AG20443 (cell line): ENCODE data around the gene CDCP1.
"Not testable (repeated sequence)": the region's sequence is repeated elsewhere in the genome, so short reads cannot be mapped to it uniquely, and the experiment has no call there.

Source experiments
- DNase-seq: peaks from one replicate; pipeline ENCODE4 v3.0.0; 2012; ENCODE audit warnings: low spot score, mixed read lengths

CDCP1 gene

DNA sequence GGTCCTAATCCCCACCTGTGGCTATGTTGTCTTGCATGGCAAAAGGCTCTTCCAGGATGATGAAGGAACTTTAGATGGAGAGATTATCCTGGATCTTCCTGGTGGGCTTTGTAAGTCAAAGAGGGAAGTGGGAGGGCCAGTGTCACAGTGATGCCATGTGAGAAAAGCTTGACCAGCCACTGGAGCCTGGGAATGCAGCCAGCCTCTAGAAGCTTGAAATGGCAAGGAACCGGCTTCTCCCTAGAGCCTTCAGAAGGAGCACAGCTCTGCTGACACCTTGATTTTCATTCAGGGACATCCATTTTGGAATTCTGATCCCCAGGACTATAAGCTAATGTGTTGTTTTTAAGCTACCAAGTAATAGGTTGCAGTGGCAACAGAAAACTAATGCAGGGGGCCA, 61.8 kb downstream of the CDCP1 start:
- no peak for DNase-seq

DNA sequence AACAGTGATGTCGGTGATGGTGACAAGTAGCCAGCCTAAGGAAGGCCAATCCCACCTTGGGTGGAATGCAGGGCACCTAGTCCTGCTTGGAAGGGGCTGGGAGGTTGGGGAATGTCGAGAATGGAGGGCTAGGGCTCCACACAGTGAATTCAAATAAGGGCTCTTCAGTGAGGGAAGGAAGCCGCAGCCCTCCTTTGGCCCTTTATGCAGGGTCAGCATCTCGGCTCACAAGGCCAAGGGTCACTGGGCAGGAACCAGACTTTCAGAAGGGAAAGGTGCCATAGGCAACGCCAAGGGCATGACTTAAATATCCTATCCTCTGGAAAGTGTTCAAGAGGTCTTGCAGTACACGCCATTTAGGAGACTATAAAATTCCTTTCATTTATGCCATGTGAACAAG, 63.2 kb downstream of the CDCP1 start:
- DNase-seq = no peak

DNA sequence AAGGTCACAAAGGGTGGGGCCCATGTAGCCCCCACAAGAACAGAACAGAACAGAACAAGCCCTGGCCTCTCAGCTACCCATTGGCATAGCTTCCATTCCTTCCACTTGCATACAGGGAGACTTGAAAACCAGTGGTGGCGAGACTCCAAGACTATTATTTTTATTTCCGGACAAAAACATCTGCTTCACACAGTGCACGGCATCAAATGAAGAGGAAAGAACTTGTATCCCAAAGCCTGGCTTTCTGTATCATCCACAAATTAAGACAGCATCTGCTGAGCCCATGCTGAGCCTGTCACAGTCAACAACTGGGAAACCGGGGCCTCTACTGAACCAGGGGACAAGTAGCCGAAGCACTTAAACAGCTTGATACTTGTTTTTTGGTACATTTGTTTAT, 64.0 kb downstream of the CDCP1 start:
- peak; percentile 31 for DNase-seq

DNA sequence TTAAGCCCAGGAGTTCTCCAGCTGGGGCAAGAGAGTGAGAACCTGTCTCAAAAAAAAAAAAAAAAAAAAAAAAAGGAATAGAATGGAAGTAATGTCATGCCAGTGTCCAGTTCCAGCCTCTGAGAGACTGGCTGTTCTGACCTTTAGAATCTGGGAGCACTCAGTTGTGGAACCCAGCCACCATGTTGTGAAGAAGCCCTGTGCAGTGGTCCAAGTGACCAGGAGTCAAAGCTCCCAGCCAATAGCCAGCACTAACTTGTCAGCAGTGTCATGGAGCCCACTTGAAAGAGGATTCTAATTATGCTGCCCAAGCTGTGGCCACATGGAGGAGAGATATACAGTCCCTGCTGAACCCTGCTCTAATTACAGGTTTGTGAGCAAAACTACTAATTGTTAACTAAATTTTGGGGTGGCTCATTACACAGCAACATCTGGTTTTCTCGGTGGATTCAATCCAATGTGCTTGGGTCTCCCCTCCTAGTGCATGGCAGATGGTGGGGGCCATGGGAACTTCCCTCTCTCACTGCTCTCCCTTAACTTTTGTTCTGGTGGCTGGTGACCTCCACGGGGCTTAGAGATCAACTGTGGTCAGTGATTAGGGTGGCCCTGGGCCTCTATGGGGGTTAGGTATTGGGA, 64.6 kb downstream of the CDCP1 start:
- no peak for DNase-seq

DNA sequence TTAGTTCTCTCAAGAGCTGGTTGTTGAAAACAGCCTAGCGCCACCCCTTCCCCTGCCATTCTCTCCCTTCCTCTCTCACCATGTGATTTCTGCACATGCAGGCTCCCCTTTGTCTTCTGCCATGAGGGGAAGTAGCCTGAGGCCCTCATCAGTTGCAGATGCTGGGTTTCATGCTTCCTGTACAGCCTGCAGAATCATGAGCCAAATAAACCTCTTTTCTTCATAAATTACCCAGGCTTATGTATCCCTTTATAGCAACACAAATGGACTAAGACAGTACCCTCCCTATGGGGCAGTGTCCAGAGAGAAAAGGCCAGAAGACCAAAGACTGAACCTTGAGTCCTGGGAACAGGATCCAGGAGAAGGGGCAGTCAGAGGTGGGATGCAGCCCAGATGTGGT, 65.4 kb downstream of the CDCP1 start:
- no peak for DNase-seq

DNA sequence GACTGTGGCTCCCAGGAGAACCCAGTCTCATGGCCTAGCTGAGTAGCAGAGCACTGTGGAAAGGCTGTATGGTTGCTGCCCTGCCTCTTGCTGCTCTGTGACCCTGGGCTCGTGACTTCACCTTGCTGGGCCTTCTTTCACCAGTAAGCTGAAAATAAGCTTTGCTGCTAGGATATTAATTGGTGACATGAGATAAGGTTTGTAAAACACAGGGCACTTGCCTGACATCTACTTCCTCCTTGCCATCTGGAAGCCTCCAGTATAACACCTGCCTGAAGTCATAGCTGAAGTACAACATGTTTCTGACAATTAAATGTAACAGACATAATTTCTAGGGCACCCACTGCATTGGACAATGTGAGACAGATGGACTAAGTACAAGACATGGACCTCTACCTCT, 66.5 kb downstream of the CDCP1 start:
- DNase-seq = no peak

DNA sequence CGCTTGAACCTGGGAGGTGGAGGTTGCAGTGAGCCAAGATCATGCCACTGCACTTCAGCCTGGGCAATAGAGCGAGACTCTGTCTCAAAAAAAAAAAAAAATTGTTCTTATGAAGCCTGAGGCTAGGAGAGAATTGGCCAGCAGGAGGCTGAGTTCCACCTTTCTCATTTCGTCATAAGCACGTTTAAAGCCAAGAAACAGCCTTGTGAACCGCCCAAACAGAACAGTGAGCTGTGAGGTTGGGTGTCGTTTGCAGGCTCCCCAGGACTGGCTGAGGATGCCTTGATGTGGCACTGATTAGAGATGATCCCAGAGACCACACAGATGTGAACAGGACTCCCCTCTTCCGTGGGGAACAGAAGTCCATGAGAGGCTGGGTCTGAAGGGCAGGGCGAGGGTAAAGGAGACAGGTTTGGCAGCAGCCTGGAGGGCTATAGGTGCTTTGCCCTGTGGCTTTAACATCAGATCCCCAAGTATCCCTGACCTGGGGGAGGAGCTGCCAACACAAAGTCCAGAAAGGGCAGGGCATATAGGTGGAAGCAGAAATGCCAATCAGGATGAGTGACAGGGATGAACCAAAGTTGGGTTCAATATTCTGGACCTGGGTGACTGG, 67.2 kb downstream of the CDCP1 start:
- no peak for DNase-seq

DNA sequence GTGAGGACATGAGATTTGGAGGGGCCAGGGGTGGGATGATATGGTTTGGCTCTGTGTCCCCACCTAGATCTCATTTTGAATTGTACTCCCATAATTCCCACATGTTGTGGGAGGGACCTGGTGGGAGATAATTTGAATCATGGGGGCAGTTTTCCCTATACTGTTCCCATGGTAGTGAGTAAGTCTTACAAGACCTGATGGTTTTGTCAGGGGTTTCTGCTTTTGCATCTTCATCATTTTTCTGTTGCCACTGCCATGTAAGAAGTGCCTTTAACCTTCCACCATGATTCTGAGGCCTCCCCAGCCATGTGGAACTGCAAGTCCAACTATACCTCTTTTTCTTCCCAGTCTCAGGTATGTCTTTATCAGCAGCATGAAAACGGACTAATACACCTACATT, 67.9 kb downstream of the CDCP1 start:
- not testable (repeated sequence) for DNase-seq

DNA sequence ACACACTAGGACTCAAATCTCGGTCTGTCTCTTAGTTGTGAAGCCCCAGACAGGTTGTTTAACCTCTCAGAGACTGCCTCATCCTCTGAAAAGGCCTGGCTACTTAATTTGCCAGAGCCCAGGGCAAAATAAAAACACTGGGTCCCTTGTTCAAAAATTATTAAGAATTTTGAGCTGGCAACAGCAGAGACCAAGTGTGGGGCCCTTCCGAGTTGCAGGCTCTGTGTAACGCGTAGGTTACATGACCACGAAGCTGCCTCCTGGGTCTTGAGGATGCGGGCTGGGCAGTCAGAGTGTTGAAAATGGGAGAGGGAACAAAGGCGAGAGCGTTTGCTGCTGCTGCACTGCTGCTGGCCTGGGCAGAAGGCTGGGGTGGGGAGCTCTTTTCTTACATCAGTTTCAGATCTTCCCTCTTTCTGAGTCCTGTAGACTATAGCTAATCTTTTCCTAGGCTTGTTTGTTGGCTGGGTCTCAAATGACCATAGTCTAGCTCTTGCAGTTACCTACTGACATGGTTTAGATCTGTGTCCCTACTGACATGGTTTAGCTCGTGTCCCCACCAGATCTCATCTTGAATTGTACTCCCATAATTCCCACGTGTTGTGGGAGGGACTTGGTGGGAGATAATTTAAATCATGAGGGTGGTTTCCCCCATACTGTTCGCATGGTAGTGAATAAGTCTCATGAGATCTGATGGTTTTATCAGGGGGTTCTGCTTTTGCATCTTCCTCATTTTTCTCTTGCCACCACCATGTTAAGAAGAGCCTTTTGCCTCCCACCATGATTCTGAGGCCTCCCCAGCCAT, 70.2 kb downstream of the CDCP1 start:
- DNase-seq = no peak

DNA sequence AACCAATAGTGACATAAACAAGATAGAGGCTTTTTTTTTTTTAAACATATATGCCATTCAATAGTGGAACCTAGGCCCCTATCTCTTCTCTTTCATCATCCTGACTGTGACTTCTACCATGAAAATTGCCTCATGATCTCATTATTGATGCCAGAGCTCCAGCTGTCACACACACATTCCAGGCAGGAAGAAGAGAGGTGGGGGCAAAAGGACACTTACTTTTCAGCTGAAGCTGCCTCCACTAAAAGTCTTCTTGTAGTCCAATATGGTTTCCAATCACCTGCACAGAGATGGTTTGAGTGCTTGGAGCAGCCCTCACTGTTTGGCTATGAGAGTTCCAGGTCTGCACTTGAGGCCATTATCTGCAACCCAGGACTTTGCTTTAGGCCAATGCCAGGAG, 75.1 kb downstream of the CDCP1 start:
- no peak for DNase-seq

DNA sequence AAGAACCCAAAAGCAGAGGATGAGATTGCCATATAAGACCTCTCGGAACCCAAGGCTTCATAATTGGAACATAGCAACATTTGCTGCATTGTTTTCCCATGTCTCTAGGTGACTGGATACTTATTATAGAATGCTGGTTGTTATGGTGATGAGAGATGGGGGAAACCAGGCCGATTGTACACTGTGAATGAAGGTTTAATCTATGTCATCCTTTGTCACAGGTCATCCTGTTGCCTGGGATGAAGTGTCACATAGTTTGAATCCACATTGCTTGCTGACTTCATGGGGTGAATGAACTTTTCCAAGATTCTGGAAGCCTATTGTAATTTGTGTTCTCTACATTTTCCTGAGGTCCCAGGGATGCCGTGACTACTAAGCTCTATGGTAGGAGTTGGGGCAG, 78.2 kb downstream of the CDCP1 start:
- DNase-seq = no peak

DNA sequence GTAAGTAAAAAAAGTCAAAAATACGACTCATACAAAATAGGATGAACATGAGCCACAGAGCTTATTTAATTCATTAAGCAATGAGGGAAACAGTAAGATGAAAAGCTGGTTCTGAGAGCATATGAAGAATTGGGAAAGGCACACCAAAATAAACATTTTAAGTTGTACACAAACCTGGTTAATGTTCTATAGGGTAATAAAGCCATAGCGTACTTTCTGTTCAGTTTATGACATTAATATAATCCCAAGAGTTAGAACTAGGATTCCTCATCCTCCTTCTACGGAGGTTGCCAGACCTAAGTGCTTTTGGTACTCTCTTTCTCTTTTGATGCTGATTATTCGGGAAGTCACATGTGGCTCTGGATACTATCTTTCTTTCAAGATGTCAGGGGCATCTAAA, 78.7 kb downstream of the CDCP1 start:
- no peak for DNase-seq

DNA sequence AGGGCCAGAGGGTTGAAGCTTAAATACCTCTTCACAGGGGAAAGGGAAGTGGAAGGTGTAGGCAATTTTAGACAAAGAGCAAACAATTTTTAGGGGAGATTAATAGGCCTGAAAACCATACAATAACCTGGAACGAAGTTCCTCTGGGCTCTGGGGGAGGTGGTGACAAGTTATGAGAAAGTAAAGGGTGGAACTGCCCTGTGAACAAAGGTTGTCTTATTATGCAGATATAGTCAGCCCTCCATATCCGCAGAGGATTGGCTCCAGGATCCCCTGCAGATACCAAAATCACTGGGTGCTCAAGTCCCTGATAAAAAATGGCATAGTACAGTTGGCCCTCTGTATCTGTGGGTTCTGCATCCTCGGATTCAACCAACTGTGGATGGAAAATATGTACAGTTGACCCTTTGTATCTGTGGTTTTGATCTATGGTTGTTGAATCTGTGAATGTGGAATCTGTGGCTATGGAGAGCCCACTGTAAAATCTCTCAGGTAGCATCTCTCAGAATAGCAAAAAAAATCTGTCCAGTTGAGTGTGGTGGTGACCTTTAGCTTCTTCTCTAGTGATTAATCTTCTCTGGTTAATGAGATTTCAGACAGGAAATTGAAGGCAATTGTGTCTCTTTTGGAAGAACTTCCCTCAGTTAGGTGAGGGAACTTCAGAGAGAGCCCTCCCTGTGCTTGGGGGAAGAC, 79.9 kb downstream of the CDCP1 start:
- DNase-seq = no peak

DNA sequence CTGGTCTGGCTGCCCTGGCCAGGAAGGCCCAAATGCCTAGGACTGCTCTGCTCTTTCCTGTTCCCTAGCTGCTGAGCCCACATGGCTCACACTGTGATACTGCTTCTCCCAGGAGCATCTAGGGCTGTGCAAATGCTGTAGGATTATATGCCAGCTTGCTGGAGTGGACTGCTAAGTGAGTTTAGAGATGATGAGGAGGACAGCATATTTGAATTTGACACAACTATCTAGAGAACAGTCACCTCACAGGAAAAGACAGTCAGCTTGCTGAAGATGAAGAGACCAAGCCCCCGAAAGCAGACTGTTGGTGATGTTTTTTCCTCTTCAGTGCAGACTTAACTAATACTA, 80.8 kb downstream of the CDCP1 start:
- DNase-seq = no peak

DNA sequence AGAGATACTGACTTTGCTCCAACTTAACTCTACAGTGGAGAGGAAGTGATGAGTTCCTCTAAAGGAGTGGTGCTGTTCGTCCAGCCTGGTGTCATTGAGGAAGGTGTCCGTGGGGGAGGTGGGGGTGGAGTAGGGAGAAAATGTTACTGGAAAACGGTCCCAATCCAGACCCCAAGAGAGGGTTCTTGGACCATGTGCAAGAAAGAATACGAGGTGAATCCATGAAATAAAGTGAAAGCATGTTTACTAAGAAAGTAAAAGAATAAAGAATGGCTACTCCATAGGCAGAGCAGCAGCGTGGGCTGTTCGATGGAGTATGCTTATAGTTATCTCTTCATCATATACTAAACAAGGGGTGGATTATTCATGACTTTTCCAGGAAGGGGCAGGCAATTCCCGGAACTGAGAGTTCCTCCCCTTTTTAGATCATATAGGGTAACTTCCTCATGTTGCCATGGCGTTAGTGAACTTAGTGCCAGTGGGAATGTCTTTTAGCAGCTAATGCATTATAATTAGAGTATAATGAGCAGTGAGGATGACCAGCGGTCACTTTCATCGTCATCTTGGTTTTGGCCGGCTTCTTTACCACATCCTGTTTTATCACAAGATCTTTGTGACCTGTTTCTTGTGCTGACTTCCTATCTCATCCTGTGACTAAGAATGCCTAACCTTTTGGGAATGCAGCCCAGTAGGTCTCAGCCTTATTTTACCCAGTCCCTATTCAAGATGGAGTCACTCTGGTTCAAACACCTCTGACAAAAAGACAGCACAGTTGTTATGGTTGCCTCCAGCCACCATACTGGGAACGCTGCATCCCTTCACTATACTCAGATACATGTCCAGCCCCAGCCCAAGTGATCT, 81.4 kb downstream of the CDCP1 start:
- no peak for DNase-seq

DNA sequence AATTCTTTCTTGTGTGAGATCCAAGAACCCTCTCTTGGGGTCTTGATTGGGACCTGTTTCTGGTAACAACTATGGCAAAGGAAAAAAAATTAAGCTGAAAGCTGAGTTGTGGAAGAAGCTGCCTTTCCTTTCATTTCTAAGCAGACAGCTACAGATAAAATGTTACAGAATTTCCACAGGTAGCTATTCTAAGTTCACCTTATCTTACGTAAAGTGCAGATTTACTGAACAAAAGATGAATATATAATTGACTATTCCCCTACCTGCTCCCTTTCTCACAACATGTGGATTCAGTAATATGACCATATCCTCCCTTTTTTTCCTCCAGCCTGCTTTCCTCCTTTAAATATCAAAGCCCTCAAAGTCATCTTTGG, 83.5 kb downstream of the CDCP1 start:
- no peak for DNase-seq

DNA sequence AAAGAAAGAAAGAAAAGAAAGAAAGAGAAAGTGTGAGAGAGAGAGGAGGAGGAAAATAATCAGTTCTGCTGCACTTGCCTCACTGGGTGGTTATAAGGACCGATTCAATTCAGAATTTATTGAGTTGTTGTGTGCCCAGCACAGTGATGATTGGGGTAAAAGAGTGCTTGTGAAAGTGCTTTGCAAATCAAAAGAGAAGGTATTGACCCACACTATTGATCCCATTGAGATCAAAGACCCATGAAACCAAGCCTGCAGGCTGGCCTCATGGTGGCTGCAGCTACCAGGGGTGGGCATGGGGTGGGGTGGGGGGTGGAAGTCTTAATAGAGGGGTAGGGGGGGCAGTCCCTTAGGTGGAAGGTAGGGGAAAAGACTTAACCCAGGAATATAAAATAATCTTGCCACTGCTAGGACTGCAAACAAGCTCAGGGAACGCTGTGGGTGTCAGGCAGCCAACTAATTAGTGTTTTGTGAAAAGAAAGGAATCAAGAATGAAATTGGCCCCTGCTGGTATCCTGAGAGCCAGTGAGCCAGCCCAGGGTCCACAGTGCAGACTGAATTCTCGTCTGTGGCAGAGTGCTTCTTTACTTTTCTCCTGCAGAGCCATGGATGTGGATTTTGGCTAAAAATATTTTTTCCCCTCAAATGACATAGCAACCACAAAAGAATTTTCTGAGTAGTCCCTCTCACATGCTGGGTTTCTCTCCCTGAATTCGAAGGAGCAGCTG, 85.8 kb downstream of the CDCP1 start:
- DNase-seq = peak; percentile 31

DNA sequence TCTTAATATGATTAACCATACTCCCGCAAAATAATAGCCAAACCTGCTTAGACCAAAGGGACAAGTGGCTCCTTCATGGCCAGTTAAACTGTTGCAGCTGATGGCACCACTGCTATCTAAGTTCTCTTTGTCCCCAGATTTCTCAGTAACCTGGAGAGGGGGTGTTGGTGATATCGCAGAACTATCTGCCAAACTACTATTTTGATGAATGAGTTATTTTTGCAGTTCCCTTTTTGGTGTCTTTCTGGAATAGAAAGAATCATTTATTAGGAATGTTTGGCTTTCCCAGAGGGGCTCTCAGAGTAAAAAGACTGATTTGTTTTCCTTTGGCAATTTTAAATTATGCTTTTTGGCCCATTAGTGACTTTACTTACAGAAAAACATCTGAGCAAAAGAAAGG, 87.0 kb downstream of the CDCP1 start:
- no peak for DNase-seq

DNA sequence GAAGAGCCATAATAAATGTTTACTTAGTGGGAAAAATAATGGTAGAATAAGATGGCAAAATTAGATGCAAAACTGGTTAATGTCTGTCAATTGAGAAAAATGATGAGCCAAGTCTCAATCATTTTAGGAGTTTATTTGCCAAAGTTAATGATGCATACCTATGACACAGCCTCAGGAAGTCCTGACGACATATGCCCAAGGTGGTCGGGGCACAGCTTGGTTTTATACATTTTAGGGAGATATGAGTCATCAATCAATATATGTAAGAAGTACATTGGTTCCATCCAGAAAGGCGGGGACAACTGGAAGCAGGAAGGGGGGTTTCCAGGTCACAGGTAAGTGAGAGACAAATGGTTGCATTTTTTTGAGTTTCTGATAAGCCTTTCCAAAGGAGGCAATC, 88.6 kb downstream of the CDCP1 start:
- no peak for DNase-seq

DNA sequence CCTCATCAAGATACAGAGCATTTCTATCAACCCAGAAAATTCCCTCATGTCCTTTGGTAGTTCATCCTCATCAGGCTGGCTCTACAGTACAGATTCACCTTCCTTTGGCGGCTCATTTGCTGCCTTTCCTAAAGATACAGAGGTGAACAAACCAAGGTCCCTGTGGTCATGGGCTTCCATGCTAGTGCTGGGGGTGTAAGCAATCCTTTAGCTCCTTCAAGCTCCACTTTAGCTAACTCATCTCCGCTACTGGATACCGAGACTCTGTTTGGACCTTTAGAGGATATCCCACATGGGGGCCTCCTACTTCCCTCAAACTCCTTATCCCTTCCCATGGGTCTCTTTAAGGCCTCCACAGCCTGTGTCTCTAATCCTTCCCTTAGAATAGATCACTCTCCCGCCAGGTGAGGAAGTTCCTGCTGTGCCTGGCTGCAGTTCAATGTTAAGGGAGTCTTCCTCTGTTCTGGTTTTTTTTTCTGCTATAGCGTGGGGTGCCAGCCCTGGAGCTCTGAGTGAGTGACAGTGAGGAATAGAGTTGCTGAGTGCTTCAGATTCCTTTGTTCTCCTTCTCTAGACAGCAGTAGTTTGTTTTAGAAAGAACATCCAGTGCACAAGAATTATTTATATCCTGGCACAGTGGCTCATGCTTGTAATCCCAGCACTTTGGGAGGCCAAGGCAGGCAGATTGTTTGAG, 89.4 kb downstream of the CDCP1 start:
- DNase-seq = no peak
